GM18873 (cell line): ENCODE results near the gene TMEM52.
"Not testable (repeated sequence)": the region's sequence is repeated elsewhere in the genome, so short reads cannot be mapped to it uniquely, and the experiment has no call there.

Experiments
- ATAC-seq: cut with Tn5 transposase; IDR thresholded peaks from one replicate; pipeline ENCODE4 v1.9.1; 2021; ENCODE audit warnings: mild to moderate bottlenecking, moderate library complexity, moderate number of reproducible peaks; ENCODE audit not compliant: unreplicated experiment, low FRiP score

The TMEM52 gene

DNA sequence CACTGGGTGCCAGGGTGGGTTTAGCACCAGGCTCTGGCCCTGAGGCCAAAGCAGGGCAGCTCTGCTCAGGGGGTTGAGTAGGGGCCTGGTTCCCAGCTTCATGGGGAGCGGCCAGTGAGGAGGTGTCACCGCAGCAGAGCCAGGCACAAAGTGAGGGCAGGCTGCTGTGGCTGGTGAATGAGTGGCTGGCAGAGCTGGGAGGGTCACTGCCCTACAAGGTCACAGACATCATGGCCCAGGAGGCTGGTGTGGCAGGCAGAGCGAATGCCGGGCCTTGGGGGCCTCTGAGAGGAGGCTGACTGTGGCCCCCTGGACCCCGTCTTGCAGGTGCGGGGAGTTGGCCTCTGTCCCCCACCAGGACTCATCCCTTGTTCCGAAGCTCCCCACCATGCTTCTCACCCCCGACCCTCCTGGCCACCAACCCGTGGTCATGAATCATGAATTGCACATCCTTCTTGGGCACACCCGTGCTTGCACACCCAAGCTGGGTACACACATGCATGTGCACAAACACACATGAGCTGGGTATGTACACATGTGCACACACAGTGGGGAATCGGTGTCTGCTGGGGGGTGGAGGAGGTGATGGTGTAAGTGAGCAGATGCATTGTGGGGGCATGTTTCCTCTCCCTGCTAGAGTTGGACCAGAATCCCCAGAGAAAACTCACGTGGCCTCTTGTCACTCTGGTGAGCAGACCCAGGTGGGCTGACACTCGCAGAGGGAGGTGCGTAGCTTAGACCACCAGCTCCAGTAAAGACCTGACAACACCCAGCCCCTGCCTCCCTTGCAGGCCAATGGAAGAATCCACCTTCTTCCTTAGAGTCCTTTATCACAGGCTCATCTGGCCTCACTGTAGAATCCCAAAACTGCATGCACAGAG is 23.4 kb downstream of the TMEM52 start:
- no peak for ATAC-seq

DNA sequence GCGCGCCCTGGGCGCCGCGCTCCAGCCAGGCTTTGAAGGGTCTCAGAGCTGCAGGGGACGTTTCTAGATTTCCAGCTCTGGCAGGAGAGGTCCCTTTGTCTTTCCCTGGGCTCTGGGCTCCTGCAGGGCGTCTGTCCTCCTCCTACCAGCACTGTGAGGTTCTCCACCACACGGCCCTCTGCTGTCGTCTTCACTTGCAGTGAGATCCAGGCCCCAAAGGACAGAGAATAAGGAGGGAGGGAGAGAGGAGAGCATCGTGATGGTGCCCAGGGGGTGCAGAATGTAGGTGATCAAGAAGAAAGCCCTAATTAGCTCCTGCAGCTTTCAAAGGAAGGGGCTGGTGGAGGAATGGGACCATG is 24.0 kb downstream of the TMEM52 start:
- no peak for ATAC-seq

- ATAC-seq, result no peak
Observed at GRCh38 chr1:1894354-1895059, 24.6 kb downstream of the TMEM52 start.

DNA sequence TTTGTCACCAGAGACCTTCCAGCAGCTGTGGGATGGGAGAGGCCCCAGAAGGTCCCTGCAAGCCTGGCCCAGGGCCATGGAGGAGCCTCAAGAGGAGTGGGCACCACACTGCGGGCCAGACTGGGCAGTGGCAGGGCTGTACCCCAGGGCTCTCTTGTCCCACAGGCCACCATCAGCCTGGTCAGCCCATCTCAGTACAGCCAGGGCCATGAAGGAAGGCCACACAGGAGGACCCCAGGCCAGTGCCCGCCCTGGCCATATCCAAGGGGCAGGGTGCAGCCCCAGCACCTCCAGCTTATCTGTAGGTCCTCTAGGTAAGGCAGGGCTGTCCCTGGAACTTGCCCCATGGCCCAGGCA is 25.1 kb downstream of the TMEM52 start:
- no peak for ATAC-seq

GRCh38 chr1:1893291-1893985 is 25.6 kb downstream of the TMEM52 start:
- no peak for ATAC-seq

- ATAC-seq, result no peak
Observed at GRCh38 chr1:1892763-1893120, 26.3 kb downstream of the TMEM52 start.

GRCh38 chr1:1892079-1892762 is 26.9 kb downstream of the TMEM52 start:
- no peak for ATAC-seq

DNA sequence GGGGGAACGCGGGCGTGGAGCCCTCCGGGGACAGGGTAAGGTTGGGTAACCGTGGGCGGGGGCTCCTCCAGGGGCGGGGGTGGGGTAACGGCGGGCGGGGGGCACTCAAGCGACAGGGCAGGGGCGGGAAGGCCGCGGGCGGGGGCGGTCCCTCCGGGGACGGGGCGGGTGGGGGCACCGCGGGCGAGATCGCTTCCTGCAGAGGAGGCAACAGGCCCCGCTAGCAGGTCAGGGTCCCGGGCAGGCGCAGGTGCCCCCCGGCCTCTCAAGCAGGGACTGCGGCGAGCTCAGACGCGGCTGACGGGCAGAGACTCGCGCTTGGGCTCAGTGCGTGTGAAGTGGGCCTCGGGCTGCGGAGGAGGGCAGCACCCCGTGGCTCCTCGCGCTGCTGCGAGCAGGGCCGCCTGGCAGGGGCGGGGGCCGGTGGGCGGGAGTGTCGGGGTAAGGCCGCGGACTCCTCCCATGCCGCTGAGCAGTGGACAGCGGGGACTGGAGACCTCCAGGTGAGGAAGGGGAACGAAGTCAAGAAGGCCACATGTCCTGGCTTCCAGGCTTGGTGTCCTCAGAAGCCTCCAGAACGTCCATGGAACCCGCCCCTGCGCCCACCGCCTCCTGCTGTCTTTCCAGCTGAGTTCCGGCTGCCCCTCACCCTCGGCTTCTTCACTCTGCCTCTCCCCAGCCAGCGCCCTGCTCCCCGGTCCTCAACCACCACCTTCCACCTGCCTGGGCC is 27.6 kb downstream of the TMEM52 start:
- ATAC-seq, result no peak

DNA sequence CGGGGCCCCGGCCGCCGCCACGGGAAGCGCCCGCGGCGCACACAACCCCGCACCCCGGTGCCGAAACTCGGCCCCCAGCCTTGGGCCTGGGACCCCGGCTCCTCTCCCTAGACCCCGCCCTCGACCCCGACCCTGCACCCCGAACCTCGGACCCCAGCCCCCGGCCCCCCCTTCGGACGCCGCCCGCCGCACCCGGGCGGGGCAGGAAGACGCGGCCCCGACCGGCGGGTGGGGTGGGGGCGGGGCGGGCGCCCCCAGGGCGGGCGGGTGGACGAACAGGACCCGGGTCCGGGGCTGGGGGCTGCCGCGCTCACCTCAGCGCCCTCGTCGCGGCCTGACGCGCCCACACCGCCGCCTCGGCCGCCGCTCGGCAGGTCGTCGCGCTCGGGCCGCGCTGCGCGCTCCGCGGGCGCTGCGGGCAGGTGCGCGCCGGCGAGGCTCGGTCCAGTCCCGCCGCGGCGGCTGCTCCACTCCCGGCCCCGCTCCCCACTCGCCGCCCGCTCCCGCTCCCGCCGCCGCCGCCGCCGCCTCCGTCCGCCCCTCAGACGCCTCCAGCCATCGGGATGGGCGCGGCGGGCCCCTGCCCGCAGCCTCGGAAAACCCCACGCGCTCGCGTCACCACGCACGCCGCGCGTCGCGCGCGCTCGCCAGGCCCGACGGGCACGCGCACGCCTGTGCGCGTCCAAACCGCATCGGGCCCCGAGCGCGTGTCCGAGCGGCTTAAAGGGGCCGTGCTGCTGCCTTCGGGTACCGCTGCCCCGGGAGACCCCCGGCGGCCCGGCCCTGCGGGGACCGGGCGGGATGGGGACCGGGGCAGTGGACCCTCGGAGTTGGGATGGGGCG is 28.4 kb downstream of the TMEM52 start, which contains the start of gene GNB1:
GNB1 (minus strand) TSS at position 582 of the 843 bp plus-strand sequence. CDS start 65,634 bp downstream, outside the sequence.
- no peak for ATAC-seq

GRCh38 chr1:1889847-1890505 is 29.1 kb downstream of the TMEM52 start:
- ATAC-seq, result no peak

DNA sequence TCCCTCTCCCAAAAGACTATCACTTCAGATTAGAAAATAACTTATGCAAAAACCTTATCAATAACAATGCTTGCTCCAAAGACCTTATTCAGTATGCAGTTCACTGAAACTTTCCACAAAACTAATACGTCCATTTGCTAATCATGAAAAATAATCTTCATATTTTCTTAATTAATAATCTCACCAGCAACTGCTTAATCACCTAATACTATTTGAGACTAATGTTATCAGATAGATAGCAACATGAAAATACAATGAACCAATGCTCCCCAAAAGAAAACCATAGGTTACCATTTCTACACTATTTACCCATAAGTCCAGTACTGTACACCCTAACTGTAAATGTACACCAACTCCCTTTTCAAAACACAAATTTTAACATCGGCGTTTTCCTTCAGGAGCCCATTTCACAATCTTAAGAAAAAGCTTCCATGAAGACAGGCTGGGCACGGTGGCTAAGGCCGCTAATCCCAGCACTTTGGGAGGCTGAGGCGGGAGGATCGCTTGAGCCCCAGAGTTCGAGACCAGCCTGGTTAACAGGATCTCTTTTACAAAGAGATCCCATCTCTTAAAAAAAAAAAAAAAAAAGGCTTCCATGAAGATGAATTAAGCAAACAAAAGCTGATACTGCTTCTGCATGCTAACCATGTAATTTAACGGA is 29.9 kb downstream of the TMEM52 start:
- no peak for ATAC-seq

GRCh38 chr1:1883890-1884289 is 35.2 kb downstream of the TMEM52 start:
- not testable (repeated sequence) for ATAC-seq

DNA sequence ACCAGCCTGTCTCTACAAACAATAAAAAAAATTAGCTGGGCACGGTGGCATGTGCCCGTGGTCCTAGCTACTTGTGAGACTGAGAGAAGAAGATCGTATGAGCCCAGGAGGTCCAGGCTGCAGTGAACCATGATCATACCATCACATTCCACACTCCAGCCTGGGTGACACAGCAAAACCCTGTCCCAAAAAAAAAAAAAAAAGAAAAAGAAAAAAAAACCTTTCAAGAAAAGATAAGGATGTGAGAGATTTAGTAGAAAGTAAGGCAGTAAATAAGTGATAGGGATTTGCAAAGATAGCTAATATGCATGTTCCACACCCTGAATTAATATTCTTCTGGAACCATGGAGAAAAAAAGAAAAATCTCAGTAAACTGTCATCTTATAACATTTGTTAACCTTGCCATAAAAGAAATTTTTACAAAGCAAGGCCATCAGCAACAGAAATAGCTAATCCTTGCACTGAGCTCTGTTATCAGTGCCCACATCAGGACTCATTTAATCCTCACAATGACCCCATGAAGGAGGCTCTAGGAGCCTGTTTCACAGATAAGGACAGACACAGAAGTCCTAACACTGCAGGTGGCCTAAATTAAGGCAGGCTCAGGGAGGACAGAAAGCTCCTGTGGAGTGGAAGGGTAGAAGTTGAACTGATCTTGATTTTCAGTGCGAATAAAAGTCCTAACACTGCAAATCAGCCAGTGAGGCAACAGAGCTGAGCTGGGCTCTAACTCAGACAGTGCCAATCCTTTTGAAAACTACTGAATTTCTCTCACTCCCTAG is 35.8 kb downstream of the TMEM52 start:
- no peak for ATAC-seq

GRCh38 chr1:1881727-1882126 is 37.4 kb downstream of the TMEM52 start:
- no peak for ATAC-seq

- no peak for ATAC-seq
Observed at GRCh38 chr1:1880617-1881312, 38.3 kb downstream of the TMEM52 start.

GRCh38 chr1:1879942-1880341 is 39.1 kb downstream of the TMEM52 start:
- no peak for ATAC-seq
